Endothelial cell of umbilical vein (primary cell): Measurements from ENCODE around the gene NUDCD3. TPM values are rescaled to one million over a fixed set of nuclear protein-coding genes. Genes with fewer than 3 reads are reported as not detected.

Experiments used
- BruUV-seq: library from RNA; stranded (reverse); fragments of 400-500 nt; replicated peaks from 2 replicates; lab custom pipeline; 2021; lab: Mats Ljungman, UMichigan
- CTCF ChIA-PET: fragments of 300-600, 350-600 bp; sonication (Branson Sonifier 250); formaldehyde crosslinking; loops from one replicate; lab custom pipeline; 2021; ENCODE audit warnings: antibody characterized with exemption, inconsistent platforms; lab: Charles Lee
- POLR2A ChIA-PET: fragments of 300-600, 350-600 bp; sonication (Branson Sonifier 250); formaldehyde crosslinking; loops from one replicate; lab custom pipeline; 2021; ENCODE audit warnings: antibody characterized with exemption, inconsistent platforms; lab: Charles Lee
- DNase-seq: peaks from one replicate; pipeline ENCODE4 v3.0.0-alpha.2; 2011; ENCODE audit warnings: low read depth, low spot score
- FAIRE-seq: peaks from 2 replicates; lab custom pipeline; 2011; peaks lifted over from hg19 to GRCh38; lab: Jason Lieb, UNC
- H2AFZ ChIP-seq: 2 replicates; pipeline ENCODE4 v1.6.0; 2012; ENCODE audit warnings: low read depth, low read length, control low read depth, inconsistent platforms
- H3K27ac ChIP-seq: 2 replicates; pipeline ENCODE4 v1.5.1; 2011; ENCODE audit warnings: low read depth, mild to moderate bottlenecking, control low read depth, low read length, moderate library complexity; ENCODE audit not compliant: insufficient read depth
- H3K27me3 ChIP-seq, 2 experiments: 2 replicates each; pipeline versions ENCODE4 v1.6.0 to v1.6.1; 2011; ENCODE audit warnings: low read length in 2 of 2, mixed read lengths in 1 of 2; ENCODE audit not compliant: control insufficient read depth in 2 of 2, insufficient read depth in 2 of 2
- H3K36me3 ChIP-seq, 2 experiments: 2 replicates in 1 of 2; 3 replicates in 1 of 2; pipeline ENCODE4 v1.5.1; 2011; ENCODE audit warnings: low read length in 2 of 2, mild to moderate bottlenecking in 1 of 2, moderate library complexity in 1 of 2; ENCODE audit not compliant: control insufficient read depth in 2 of 2, insufficient read depth in 2 of 2; ENCODE audit errors: extremely low read depth in 1 of 2
- H3K4me1 ChIP-seq: 3 replicates; pipeline ENCODE4 v1.5.1; 2011; ENCODE audit warnings: mild to moderate bottlenecking, low read length; ENCODE audit not compliant: control insufficient read depth, insufficient read depth; ENCODE audit errors: extremely low read depth
- H3K4me2 ChIP-seq: 2 replicates; pipeline ENCODE4 v1.6.1; 2011; ENCODE audit warnings: low read length, control low read depth, mixed read lengths; ENCODE audit not compliant: insufficient read depth
- H3K4me3 ChIP-seq, 3 experiments: fragments of 200-600 bp in 1 of 3; sonication (generic), shearing (Covaris generic) in 1 of 3; replicated peaks in 1 of 3; 2 replicates each; pipeline ENCODE4 v1.5.1; 2011 to 2016; ENCODE audit warnings: control low read depth in 3 of 3, low read length in 3 of 3, mild to moderate bottlenecking in 2 of 3, inconsistent platforms in 1 of 3, low read depth in 1 of 3, moderate library complexity in 1 of 3; ENCODE audit not compliant: insufficient read depth in 1 of 3
- H3K79me2 ChIP-seq: 2 replicates; pipeline ENCODE4 v1.6.0; 2012; ENCODE audit warnings: low read length, inconsistent platforms; ENCODE audit not compliant: control insufficient read depth, insufficient read depth
- H3K9ac ChIP-seq: replicated peaks from 2 replicates; pipeline ENCODE3; 2011; ENCODE audit warnings: low read length, control low read depth; ENCODE audit not compliant: insufficient read depth; ENCODE audit errors: extremely low read depth
- H3K9me1 ChIP-seq: replicated peaks from 3 replicates; pipeline ENCODE4 v1.6.0; 2011; ENCODE audit warnings: mild to moderate bottlenecking, low read length; ENCODE audit not compliant: control insufficient read depth, insufficient read depth; ENCODE audit errors: extremely low read depth
- H3K9me3 ChIP-seq: replicated peaks from 2 replicates; pipeline ENCODE4 v1.5.1; 2012; ENCODE audit warnings: low read length, inconsistent platforms; ENCODE audit not compliant: control insufficient read depth, insufficient read depth
- H4K20me1 ChIP-seq: replicated peaks from 2 replicates; pipeline ENCODE3; 2011; ENCODE audit warnings: mild to moderate bottlenecking, low read length; ENCODE audit not compliant: control insufficient read depth, insufficient read depth; ENCODE audit errors: extremely low read depth
- GATA2 ChIP-seq: IDR thresholded peaks from 2 replicates; pipeline ENCODE4 v1.7.0; 2011; ENCODE audit warnings: low read depth, mild to moderate bottlenecking, moderate library complexity, mixed read lengths, low read length; ENCODE audit not compliant: insufficient read length, insufficient read depth
- MYC ChIP-seq: IDR thresholded peaks from one replicate; pipeline ENCODE4 v1.6.1; 2011; ENCODE audit warnings: mild to moderate bottlenecking, low read depth, low read length
- POLR2A ChIP-seq: IDR thresholded peaks from 2 replicates; pipeline ENCODE4 v1.6.1; 2012; ENCODE audit warnings: low read depth, mild to moderate bottlenecking, control low read depth, low read length
- POLR2AphosphoS5 ChIP-seq: IDR thresholded peaks from 2 replicates; pipeline ENCODE4 v1.6.1; 2012; ENCODE audit warnings: low read depth, mild to moderate bottlenecking, control low read depth, low read length, moderate library complexity; ENCODE audit not compliant: insufficient read depth
- dilution Hi-C: fragments of 300-500 bp; cut with MboI; formaldehyde crosslinking; loops from one replicate; pipeline ENCODE4 v1.15.0; 2019; ENCODE audit warnings: low sequenced_read_pairs; ENCODE audit not compliant: extremely low pct_ligation_motif_present
- intact Hi-C: fragments of 100-400 bp; cut with micrococcal nuclease; formaldehyde crosslinking; loops from one replicate; pipeline ENCODE4 v1.10.0; 2022
- polyA plus RNA-seq, 4 experiments: library from polyadenylated mRNA; depleted of rRNA in 3 of 4; stranded (reverse) in 3 of 4; unstranded in 1 of 4; fragments of >200 nt; gene quantifications; 2 replicates each; pipeline versions ENCODE4 v1.2.1 to v1.2.3, GENCODE V29; 2011 to 2012; ENCODE audit warnings: missing spikeins in 1 of 4
- total RNA-seq: library from RNA; stranded (reverse); gene quantifications from 2 replicates; pipeline ENCODE4 v1.2.3, GENCODE V29; 2021
- TF ChIP-seq, protein P1 (sequence below): IDR thresholded peaks from 2 replicates; pipeline ENCODE4 v1.6.1; 2011; ENCODE audit not compliant: insufficient read depth, insufficient read length
- TF ChIP-seq, protein P2 (sequence below), 2 donors: IDR thresholded peaks; 1 replicate in 1 of 2; 2 replicates in 1 of 2; pipeline ENCODE4 v1.5.1; 2011; ENCODE audit warnings: low read length in 2 of 2, mild to moderate bottlenecking in 2 of 2, moderate library complexity in 2 of 2, control low read depth in 1 of 2, inconsistent platforms in 1 of 2, low read depth in 1 of 2; ENCODE audit not compliant: insufficient read depth in 1 of 2; ENCODE audit errors: extremely low read depth in 1 of 2

Gene NUDCD3
- total and polyA plus RNA-seq, 2 donors (not counting 3 experiments of a cell fraction or from before 2014, with no cell fraction given) = 50.6 to 137 TPM

GRCh38 chr7:44381494-44382220 is 108.8 kb downstream of the NUDCD3 start:
- FAIRE-seq (no peak), DNase-seq (no peak)
- ChIA-PET POLR2A (no interaction called here), CTCF (interaction anchor here (0.8 to 1.2 kb wide), 3 partner anchors 11 to 33 kb away, joined by 3 to 5 read pairs (median 3); no protein-coding TSS in a partner anchor)
- H3K36me3 ChIP-seq = peaks cover 0 to 7% of the 10 kb centered on the region in 2 experiments
- no TSS peak for BruUV-seq
- H3K9me1 ChIP-seq = no peaks in the 10 kb centered on the region
- no peaks in the 10 kb centered on the region for H3K9me3 ChIP-seq
- no peaks in the 10 kb centered on the region for H3K27me3 ChIP-seq
- TF ChIP-seq GATA2 (no peak), POLR2AphosphoS5 (no peak), MYC (no peak), POLR2A (no peak)
- TF ChIP-seq, protein P1, sequence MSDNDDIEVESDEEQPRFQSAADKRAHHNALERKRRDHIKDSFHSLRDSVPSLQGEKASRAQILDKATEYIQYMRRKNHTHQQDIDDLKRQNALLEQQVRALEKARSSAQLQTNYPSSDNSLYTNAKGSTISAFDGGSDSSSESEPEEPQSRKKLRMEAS = no peak
- TF ChIP-seq, protein P2, sequence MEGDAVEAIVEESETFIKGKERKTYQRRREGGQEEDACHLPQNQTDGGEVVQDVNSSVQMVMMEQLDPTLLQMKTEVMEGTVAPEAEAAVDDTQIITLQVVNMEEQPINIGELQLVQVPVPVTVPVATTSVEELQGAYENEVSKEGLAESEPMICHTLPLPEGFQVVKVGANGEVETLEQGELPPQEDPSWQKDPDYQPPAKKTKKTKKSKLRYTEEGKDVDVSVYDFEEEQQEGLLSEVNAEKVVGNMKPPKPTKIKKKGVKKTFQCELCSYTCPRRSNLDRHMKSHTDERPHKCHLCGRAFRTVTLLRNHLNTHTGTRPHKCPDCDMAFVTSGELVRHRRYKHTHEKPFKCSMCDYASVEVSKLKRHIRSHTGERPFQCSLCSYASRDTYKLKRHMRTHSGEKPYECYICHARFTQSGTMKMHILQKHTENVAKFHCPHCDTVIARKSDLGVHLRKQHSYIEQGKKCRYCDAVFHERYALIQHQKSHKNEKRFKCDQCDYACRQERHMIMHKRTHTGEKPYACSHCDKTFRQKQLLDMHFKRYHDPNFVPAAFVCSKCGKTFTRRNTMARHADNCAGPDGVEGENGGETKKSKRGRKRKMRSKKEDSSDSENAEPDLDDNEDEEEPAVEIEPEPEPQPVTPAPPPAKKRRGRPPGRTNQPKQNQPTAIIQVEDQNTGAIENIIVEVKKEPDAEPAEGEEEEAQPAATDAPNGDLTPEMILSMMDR (IDR thresholded peaks at IDR 0.05; ENCODE audit: extremely low read depth in 1 of 2, insufficient read depth in 1 of 2, low read depth in 1 of 2, low read length in 2 of 2) = no peak
- no peak overlapping the region for H2AFZ ChIP-seq
- peak overlapping the region; percentile 79 for H3K27ac ChIP-seq
- no peak overlapping the region for H3K4me2 ChIP-seq
- intact Hi-C loops = loop anchor here (2.0 kb wide), 1 partner anchor 81 kb away; no protein-coding TSS in a partner anchor
- H3K4me1 ChIP-seq = peaks cover 69% of the 10 kb centered on the region
- no peak overlapping the region for H3K9ac ChIP-seq
- no peaks in the 10 kb centered on the region for H3K79me2 ChIP-seq
- no peaks in the 10 kb centered on the region for H4K20me1 ChIP-seq
- dilution Hi-C loops = no loop called here
- no peak overlapping the region for H3K4me3 ChIP-seq
